T-helper 2 cell treated with Interferon-gamma antibody and Interleukin-4, amounts not matched to agents 5 μg/mL and 100 μg/mL, for 36 hours (primary cell): ENCODE results near the gene MCU.
A peak's percentile ranks its signal among the peaks of the same experiment; 100 is the strongest.
"Not testable (repeated sequence)": the region's sequence is repeated elsewhere in the genome, so short reads cannot be mapped to it uniquely, and the experiment has no call there.

Experiments used
- DNase-seq: peaks from one replicate; pipeline ENCODE4 v3.0.0; 2021; ENCODE audit warnings: low spot score
- H3K27ac Mint-ChIP-seq: one replicate; pipeline ENCODE4 v1.8.0; 2021; ENCODE audit warnings: mild to moderate bottlenecking, mixed read lengths
- H3K27me3 Mint-ChIP-seq: one replicate; pipeline ENCODE4 v1.8.0; 2021; ENCODE audit warnings: low read depth, mixed read lengths
- H3K36me3 Mint-ChIP-seq: one replicate; pipeline ENCODE4 v1.8.0; 2021; ENCODE audit warnings: low read depth, mixed read lengths
- H3K4me1 Mint-ChIP-seq: one replicate; pipeline ENCODE4 v1.8.0; 2021; ENCODE audit warnings: low read depth, mixed read lengths
- H3K4me3 Mint-ChIP-seq: one replicate; pipeline ENCODE4 v1.8.0; 2022; ENCODE audit warnings: mild to moderate bottlenecking, moderate library complexity, mixed read lengths
- H3K9me3 Mint-ChIP-seq: one replicate; pipeline ENCODE4 v1.8.0; 2021; ENCODE audit warnings: mixed read lengths

MCU gene

DNA sequence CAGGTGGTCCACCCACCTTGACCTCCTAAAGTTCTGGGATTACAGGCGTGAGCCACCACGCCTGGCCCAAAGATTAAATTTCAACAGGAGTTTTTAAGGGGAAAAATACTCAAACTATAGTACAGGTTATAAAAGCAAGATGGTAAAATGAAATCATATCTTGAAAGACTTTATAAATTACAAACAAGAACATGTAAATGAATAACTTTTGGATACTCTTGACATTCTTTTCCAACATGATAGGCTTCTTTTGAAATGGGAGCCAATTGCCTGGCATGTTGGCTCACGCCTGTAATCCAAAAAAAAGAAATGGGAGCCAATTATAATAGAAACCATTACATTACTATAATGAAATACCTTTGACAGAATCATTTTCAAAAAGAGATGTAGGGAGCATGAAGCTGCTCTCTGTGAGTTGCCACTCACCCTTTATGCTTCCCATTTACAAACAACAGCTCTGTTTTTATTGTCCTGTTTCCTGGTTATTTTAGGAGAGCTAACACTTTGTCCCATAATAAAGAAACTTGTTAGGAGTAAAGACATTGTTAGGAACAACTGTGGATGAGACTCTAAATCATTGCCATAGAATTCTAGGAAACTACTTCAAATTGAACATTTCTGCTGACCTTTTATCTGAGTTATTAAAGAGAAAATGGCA is 24.6 kb upstream of the MCU start:
- Mint-ChIP-seq H3K27ac (no peak overlapping the region), H3K4me3 (no peak overlapping the region), H3K36me3 (no peaks in the 10 kb centered on the region), H3K4me1 (no peaks in the 10 kb centered on the region), H3K27me3 (peaks cover 10% of the 10 kb centered on the region), H3K9me3 (no peaks in the 10 kb centered on the region)
- no peak for DNase-seq

DNA sequence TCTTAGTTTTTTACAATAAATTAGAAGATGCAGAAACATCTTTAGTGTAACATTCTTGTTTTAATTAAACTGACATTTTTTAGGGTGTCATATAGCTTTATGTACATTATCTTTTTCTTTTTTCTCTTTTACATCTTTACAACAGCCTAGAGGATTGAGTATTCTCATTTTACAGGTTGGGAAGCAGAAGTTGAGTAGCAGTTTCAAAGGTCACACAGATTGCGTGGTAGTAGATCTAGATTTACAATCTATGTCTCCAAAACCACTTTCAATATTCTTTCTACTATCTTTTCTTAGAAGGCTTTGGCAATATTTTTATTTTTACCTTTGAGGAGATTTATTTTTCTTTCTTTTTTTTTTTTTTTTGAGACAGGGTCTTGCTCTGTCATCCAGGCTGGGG is 18.7 kb upstream of the MCU start:
- DNase-seq = no peak
- H3K36me3 Mint-ChIP-seq = peaks cover 5% of the 10 kb centered on the region
- H3K4me1 Mint-ChIP-seq = peaks cover 9% of the 10 kb centered on the region
- H3K9me3 Mint-ChIP-seq = no peaks in the 10 kb centered on the region
- H3K27me3 Mint-ChIP-seq = peaks cover 13% of the 10 kb centered on the region
- H3K27ac Mint-ChIP-seq = no peak overlapping the region
- H3K4me3 Mint-ChIP-seq = no peak overlapping the region

DNA sequence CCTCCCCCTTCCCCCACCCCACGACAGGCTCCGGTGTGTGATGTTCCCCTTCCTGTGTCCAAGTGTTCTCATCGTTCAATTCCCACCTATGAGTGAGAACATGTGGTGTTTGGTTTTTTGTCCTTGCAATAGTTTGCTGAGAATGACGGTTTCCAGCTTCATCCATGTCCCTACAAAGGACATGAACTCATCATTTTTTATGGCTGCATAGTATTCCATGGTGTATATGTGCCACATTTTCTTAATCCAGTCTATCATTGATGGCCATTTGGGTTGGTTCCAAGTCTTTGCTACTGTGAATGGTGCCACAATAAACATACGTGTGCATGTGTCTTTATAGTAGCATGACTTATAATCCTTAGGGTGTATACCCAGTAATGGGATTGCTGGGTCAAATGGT is 17.8 kb upstream of the MCU start:
- H3K4me1 Mint-ChIP-seq, H3K9me3 Mint-ChIP-seq, H3K27ac Mint-ChIP-seq, DNase-seq, H3K36me3 Mint-ChIP-seq, H3K4me3 Mint-ChIP-seq: not testable (repeated sequence)
- peaks cover 13% of the 10 kb centered on the region for H3K27me3 Mint-ChIP-seq

DNA sequence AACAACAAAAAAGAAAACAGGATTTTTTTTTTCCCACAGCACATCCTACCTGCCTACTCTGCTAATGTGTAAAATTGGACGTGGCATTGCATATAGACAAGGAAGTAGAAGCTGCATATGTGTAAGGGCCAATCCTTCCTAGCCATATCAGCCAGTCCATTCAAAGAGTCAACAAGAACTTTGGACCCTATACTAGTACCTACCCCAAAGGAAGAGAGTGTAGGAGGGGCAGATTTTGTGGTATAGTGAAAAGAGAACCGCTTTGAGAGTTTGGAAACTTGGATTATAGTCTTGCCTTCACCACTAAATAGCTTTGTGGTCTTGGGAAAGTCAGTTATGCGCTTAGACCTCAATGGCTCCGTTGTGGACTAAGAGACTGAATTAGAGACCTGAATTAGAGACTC is 12.1 kb upstream of the MCU start:
- H3K4me3 Mint-ChIP-seq = no peak overlapping the region
- peaks cover 7% of the 10 kb centered on the region for H3K4me1 Mint-ChIP-seq
- peaks cover 1% of the 10 kb centered on the region for H3K27me3 Mint-ChIP-seq
- no peak for DNase-seq
- H3K9me3 Mint-ChIP-seq = no peaks in the 10 kb centered on the region
- no peak overlapping the region for H3K27ac Mint-ChIP-seq
- H3K36me3 Mint-ChIP-seq = peaks cover 2% of the 10 kb centered on the region

DNA sequence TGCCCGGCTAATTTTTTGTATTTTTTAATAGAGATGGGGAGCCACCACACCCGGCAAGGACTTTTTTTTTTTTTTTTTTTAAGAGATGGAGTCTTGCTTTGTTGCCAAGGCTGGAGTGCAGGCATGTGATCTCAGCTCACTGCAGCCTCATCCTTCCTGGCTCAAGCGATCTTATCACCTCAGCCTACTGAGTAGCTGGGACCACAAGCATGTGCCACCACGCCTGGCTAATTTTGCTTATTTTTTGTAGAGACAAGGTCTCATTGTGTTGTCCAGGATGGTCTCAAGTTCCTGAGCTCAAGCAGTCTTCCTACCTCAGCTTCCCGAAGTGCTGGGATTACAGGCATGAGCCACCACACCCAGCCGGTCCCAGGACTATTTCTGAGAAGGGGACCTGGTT is 9.3 kb upstream of the MCU start:
- H3K36me3 Mint-ChIP-seq = no peaks in the 10 kb centered on the region
- no peaks in the 10 kb centered on the region for H3K9me3 Mint-ChIP-seq
- no peak for DNase-seq
- no peak overlapping the region for H3K4me3 Mint-ChIP-seq
- peaks cover 4% of the 10 kb centered on the region for H3K27me3 Mint-ChIP-seq
- H3K4me1 Mint-ChIP-seq = no peaks in the 10 kb centered on the region
- H3K27ac Mint-ChIP-seq = no peak overlapping the region

DNA sequence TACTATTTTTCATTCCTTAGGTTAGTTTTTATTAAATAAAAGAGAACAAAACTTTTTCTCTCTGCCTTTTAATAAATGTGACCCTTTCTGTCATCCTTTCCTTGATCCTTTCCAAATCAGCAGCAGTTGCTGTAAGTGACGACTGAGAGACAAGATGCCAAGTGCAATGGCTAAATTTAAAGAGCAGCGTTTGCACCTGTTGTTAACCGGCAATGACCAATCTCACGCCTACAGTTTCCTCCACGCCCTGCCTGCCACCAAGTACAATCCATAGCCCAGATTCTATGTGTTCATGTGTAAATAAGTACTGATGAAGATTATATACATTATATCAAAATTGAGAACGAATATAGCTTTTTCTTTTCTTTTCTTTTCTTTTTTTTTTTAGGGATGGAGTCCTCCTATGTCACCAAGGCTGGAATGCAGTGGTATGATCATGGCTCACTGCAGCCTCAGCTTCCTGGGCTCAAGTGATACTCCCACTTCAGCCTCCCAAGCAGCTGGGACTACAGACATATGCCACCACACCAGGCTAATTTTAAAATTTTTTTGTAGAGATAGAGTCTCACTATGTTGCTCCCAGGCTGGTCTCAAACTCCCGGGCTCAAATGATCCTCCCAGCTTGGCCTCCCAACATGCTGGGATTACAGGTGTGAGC is 6.5 kb upstream of the MCU start:
- peaks cover 3% of the 10 kb centered on the region for H3K4me1 Mint-ChIP-seq
- H3K36me3 Mint-ChIP-seq = no peaks in the 10 kb centered on the region
- H3K27me3 Mint-ChIP-seq = peaks cover 10% of the 10 kb centered on the region
- no peaks in the 10 kb centered on the region for H3K9me3 Mint-ChIP-seq
- DNase-seq = no peak
- H3K27ac Mint-ChIP-seq = no peak overlapping the region
- no peak overlapping the region for H3K4me3 Mint-ChIP-seq

DNA sequence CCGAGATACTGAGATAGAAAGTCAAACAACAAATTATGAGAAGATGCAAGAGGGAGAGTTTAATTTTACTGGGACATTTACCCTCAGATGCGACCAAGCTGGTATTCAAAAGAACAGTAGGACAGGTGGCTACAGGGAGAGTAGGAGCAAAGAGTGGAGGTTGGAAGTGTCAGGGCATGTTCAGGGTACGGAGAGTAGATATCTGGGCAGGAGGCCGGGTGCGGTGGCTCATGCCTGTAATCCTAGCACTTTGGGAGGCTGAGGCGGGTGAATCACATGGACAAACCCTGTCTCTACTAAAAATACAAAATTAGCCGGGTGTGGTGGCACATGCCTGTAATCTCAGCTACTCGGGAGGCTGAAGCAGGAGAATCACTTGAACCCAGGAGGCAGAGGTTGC is 5.5 kb upstream of the MCU start:
- H3K27ac Mint-ChIP-seq, DNase-seq, H3K9me3 Mint-ChIP-seq, H3K4me3 Mint-ChIP-seq, H3K4me1 Mint-ChIP-seq, H3K36me3 Mint-ChIP-seq, H3K27me3 Mint-ChIP-seq: not testable (repeated sequence)

DNA sequence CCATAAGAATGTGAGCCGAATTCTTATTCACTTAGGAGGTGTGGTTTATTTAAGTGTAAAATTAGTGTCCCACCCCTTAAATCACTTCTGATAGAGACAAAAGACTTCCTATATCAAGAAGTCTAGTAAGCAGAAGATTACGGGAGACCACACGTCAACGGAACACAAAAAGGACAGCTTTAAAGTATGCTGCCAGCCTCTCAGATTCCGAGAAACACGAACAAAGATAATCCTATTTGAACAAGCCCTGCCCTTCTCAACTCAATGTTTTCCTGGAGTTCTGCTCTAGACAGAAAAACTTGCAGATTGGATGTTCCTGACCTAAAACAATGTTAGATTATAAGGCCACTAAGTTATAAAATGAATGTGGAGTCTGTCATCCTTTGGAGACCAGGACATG is 4.9 kb upstream of the MCU start:
- H3K27ac Mint-ChIP-seq = no peak overlapping the region
- H3K9me3 Mint-ChIP-seq = no peaks in the 10 kb centered on the region
- H3K4me3 Mint-ChIP-seq = no peak overlapping the region
- DNase-seq = no peak
- peaks cover 7% of the 10 kb centered on the region for H3K4me1 Mint-ChIP-seq
- no peaks in the 10 kb centered on the region for H3K36me3 Mint-ChIP-seq
- peaks cover 10% of the 10 kb centered on the region for H3K27me3 Mint-ChIP-seq

DNA sequence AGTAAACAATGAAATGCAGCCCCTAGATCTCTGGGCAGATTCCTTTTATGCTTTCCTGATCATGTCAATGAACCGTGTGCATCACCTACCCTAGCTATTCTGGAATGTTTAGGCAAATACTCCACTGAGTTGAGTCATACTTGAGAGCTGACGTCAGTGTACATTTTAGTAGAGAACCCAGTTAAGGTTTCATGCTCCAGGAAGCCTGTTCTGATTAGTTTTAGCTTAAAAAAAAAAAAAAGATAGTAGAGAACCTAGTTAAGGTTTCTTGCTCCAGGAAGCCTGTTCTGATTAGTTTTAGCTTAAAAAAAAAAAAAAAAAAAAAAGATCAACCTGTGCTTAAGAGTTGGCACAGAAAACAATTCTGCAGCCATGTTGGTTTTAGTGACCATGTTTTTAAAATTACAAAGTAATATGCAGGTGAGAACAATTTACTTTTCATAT is 3.7 kb upstream of the MCU start:
- H3K27me3 Mint-ChIP-seq = peaks cover 13% of the 10 kb centered on the region
- H3K4me3 Mint-ChIP-seq = no peak overlapping the region
- H3K9me3 Mint-ChIP-seq = no peaks in the 10 kb centered on the region
- H3K27ac Mint-ChIP-seq = no peak overlapping the region
- DNase-seq = no peak
- H3K36me3 Mint-ChIP-seq = no peaks in the 10 kb centered on the region
- H3K4me1 Mint-ChIP-seq = peaks cover 13% of the 10 kb centered on the region

DNA sequence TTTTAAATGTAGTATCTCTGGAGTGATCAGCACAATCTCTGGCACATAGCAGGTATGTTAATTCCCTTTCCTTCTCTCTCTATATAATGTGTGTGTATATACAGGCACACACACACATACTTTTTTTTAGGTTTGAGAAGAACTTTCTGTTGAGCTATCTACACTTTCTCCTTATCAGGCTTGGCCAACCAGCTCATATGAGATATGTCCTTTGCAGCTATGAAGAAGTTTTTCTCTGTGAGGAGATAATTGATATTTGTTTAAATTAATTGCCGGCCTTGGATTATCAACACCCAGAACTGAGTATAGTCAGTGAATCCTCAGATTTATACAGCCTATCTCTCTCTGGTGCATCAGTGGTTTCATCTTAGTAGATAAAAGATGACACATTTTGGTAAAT is 2.3 kb upstream of the MCU start:
- Mint-ChIP-seq H3K9me3 (no peaks in the 10 kb centered on the region), H3K4me3 (no peak overlapping the region), H3K4me1 (peaks cover 17% of the 10 kb centered on the region), H3K36me3 (no peaks in the 10 kb centered on the region), H3K27me3 (peaks cover 15% of the 10 kb centered on the region), H3K27ac (no peak overlapping the region)
- DNase-seq = no peak

DNA sequence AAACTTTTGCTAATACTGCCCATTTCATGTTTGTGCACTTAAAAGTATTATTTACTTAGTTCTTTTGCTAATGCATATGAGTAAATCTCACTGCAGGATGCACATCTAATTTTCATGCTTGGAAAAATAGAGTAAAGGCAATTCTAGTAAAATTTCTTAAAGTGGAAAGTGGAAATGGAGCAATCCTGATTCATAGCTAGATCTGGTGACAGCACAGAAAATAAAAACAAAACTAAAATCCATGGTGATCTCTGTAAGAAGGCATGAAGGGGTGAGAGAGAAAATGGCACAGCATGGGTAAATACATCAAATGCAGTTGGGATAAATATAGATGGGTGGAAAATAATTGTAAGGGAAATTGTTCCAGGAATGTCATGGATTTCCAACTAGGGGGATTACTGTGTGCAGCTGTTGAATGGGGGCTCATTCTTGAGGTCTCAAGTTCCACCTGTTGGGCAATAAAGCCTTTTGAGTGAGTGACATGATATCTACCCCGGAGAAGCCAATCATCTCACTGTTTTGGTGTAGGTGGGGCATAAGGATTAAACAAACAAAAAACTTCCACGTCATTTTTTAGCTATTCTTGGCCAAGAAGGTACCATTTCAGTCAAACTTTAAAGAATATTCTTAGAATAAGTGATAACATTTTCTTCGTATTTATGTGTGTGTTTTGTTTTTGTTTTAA is 1.7 kb upstream of the MCU start:
- H3K27me3 Mint-ChIP-seq = peaks cover 14% of the 10 kb centered on the region
- H3K4me3 Mint-ChIP-seq = no peak overlapping the region
- no peak overlapping the region for H3K27ac Mint-ChIP-seq
- no peaks in the 10 kb centered on the region for H3K36me3 Mint-ChIP-seq
- no peak for DNase-seq
- no peaks in the 10 kb centered on the region for H3K9me3 Mint-ChIP-seq
- H3K4me1 Mint-ChIP-seq = peaks cover 20% of the 10 kb centered on the region

DNA sequence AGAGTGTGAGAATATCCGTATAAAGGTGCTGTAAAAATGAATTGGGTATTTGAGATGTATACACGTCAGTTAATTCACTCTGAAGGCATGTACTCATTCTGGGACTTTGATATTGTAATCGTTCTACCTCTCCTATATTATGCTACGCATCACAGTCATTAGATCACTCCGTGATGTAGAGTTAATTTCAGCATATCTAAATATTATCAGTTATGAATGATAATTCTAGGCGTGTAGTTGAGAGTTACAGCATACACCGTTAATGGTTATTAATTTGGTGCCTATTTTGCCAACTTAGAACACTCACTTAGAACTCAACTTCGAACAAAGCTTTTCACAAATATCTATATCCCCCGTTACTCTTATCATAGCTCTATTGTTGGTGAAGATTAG is 477 bp upstream of the MCU start:
- peak overlapping the region; percentile 37 for H3K27ac Mint-ChIP-seq
- no peaks in the 10 kb centered on the region for H3K9me3 Mint-ChIP-seq
- no peaks in the 10 kb centered on the region for H3K36me3 Mint-ChIP-seq
- peaks cover 13% of the 10 kb centered on the region for H3K27me3 Mint-ChIP-seq
- H3K4me1 Mint-ChIP-seq = peaks cover 20% of the 10 kb centered on the region
- H3K4me3 Mint-ChIP-seq = peak overlapping the region; percentile 90
- no peak for DNase-seq

DNA sequence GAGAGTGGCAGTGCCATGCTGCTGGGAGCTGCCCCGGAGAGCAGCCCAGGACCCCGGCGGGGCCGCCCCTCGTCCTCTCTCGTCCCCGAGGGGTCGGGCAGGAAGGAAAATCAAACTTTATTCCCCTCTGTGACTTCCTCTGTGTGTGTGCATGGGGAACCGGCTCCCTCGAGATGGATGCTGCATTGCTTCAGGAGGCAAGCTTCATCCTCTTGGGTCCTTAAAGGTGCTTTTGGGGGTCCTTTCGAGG is 726 bp downstream of the MCU start:
- Mint-ChIP-seq H3K36me3 (no peaks in the 10 kb centered on the region), H3K4me1 (peaks cover 20% of the 10 kb centered on the region), H3K9me3 (no peaks in the 10 kb centered on the region), H3K4me3 (peak overlapping the region; percentile 83), H3K27ac (peak overlapping the region; percentile 29), H3K27me3 (peaks cover 11% of the 10 kb centered on the region)
- DNase-seq = no peak

DNA sequence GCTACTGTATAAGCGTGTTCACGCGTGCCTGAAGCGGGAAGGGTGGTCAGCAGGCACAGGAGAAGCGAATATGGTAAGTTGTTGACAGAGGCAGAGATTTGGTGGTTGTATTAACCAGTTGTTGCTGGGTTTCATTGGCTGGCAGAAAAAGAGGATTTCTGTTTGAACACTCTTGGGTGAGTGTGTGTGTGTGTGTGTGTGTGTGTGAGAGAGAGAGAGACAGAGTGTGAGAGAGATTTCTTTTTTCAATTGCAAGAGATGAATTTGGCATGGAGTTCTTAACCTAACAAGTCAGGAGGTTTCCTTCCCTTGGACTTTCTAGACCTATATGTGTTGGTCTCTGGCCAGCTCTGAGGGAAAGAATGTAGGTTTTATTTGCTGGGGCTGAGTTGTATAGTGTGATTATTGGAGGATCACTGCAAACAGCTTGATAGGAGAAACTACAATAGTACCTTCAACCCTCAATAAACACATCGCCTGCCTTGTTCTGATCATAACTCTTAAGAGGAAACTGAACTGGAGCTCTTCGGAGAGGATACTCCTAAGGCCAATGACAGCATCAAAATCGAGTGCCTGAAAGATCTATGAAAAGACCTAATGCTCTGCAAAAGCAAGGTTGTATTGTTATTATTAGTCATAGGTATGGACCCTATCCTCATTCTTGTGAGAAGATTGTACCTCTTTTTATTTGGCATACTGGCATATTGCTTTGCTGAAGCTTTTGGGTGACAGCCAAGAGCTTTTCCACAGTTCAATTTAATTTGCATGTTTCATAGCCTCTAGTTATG is 1.2 kb downstream of the MCU start:
- no peak for DNase-seq
- peak overlapping the region; percentile 29 for H3K27ac Mint-ChIP-seq
- peaks cover 20% of the 10 kb centered on the region for H3K4me1 Mint-ChIP-seq
- peak overlapping the region; percentile 83 for H3K4me3 Mint-ChIP-seq
- H3K27me3 Mint-ChIP-seq = peaks cover 11% of the 10 kb centered on the region
- H3K36me3 Mint-ChIP-seq = no peaks in the 10 kb centered on the region
- no peaks in the 10 kb centered on the region for H3K9me3 Mint-ChIP-seq
